ENCODE results near the gene DLG1. TPM values are rescaled to one million over a fixed set of nuclear protein-coding genes. Genes with fewer than 3 reads are reported as not detected.

DLG1 gene
- polyA plus RNA-seq, 4 donors, result 25.5 to 68.9 (median 39.7) TPM

GRCh38 chr3:197242784-197243432, 55.5 kb downstream of the DLG1 start:
- Histone ChIP-seq H3K4me3 (ENCODE audit: low read depth in 1 of 3, low read length in 3 of 3) (no peak overlapping the region), H3K27me3 (ENCODE audit: control insufficient read depth in 3 of 3, insufficient read depth in 3 of 3, low read length in 3 of 3) (no peaks in the 10 kb centered on the region), H3K36me3 (ENCODE audit: control insufficient read depth in 3 of 3, insufficient read depth in 2 of 3, low read depth in 1 of 3, low read length in 3 of 3) (peaks cover 0 to 12% (median 12%) of the 10 kb centered on the region in 3 donors), H3K27ac (ENCODE audit: low read depth in 1 of 3, low read length in 2 of 3) (no peak overlapping the region), H3K9me3 (ENCODE audit: control insufficient read depth in 2 of 2, insufficient read depth in 1 of 2, low read depth in 1 of 2, low read length in 1 of 2) (peaks cover 0 to 53% of the 10 kb centered on the region in 2 donors), H3K4me1 (ENCODE audit: control insufficient read depth in 3 of 3, insufficient read depth in 2 of 3, low read depth in 1 of 3, low read length in 2 of 3) (no peaks in the 10 kb centered on the region)
- FAIRE-seq (no peak), DNase-seq (peak in 1 of 2 donors; percentile 25)
- 85 to 97% (median 94%) methylated on average over 7 of the region's 7 CpGs for WGBS, 3 donors

- FAIRE-seq (no peak), DNase-seq (no peak)
- Histone ChIP-seq H3K27me3 (ENCODE audit: control insufficient read depth in 3 of 3, insufficient read depth in 3 of 3, low read length in 3 of 3) (no peaks in the 10 kb centered on the region), H3K4me1 (ENCODE audit: control insufficient read depth in 3 of 3, insufficient read depth in 2 of 3, low read depth in 1 of 3, low read length in 2 of 3) (peaks cover 0 to 5% (median 4%) of the 10 kb centered on the region in 3 donors), H3K9me3 (ENCODE audit: control insufficient read depth in 2 of 2, insufficient read depth in 1 of 2, low read depth in 1 of 2, low read length in 1 of 2) (peaks cover 0 to 46% of the 10 kb centered on the region in 2 donors), H3K4me3 (ENCODE audit: low read depth in 1 of 3, low read length in 3 of 3) (no peak overlapping the region), H3K36me3 (ENCODE audit: control insufficient read depth in 3 of 3, insufficient read depth in 2 of 3, low read depth in 1 of 3, low read length in 3 of 3) (peaks cover 0 to 10% (median 6%) of the 10 kb centered on the region in 3 donors), H3K27ac (ENCODE audit: low read depth in 1 of 3, low read length in 2 of 3) (no peak overlapping the region)
- WGBS, 3 donors, result 94 to 99% (median 96%) methylated on average over 2 of the region's 2 CpGs
Observed at GRCh38 chr3:197241173-197241572, 57.2 kb downstream of the DLG1 start.

GRCh38 chr3:197239857-197240256, 58.6 kb downstream of the DLG1 start:
- DNase-seq, result no peak
- WGBS, 3 donors, result 95 to 100% (median 97%) methylated on average over 1 of the region's 1 CpG

GRCh38 chr3:197238842-197239241, 59.6 kb downstream of the DLG1 start:
- peaks cover 5 to 13% (median 7%) of the 10 kb centered on the region in 3 donors for H3K4me1 ChIP-seq (ENCODE audit: control insufficient read depth in 3 of 3, insufficient read depth in 2 of 3, low read depth in 1 of 3, low read length in 2 of 3)
- FAIRE-seq (peak; percentile 23), DNase-seq (no peak)
- WGBS, 3 donors, result 63 to 67% (median 64%) methylated on average over 1 of the region's 1 CpG
- no peak overlapping the region for H3K4me3 ChIP-seq (ENCODE audit: low read depth in 1 of 3, low read length in 3 of 3)
- peaks cover 0 to 30% of the 10 kb centered on the region in 2 donors for H3K9me3 ChIP-seq (ENCODE audit: control insufficient read depth in 2 of 2, insufficient read depth in 1 of 2, low read depth in 1 of 2, low read length in 1 of 2)
- peaks cover 0 to 5% (median 4%) of the 10 kb centered on the region in 3 donors for H3K36me3 ChIP-seq (ENCODE audit: control insufficient read depth in 3 of 3, insufficient read depth in 2 of 3, low read depth in 1 of 3, low read length in 3 of 3)
- no peaks in the 10 kb centered on the region for H3K27me3 ChIP-seq (ENCODE audit: control insufficient read depth in 3 of 3, insufficient read depth in 3 of 3, low read length in 3 of 3)
- H3K27ac ChIP-seq (ENCODE audit: low read depth in 1 of 3, low read length in 2 of 3), result no peak overlapping the region

More at GRCh38 chr3:197239857-197240256, 58.6 kb downstream of the DLG1 start:
- H3K4me1 ChIP-seq (ENCODE audit: control insufficient read depth in 3 of 3, insufficient read depth in 2 of 3, low read depth in 1 of 3, low read length in 2 of 3), result peaks cover 4 to 12% (median 6%) of the 10 kb centered on the region in 3 donors
- H3K27ac ChIP-seq (ENCODE audit: low read depth in 1 of 3, low read length in 2 of 3), result no peak overlapping the region
- no peak for FAIRE-seq
- peaks cover 0 to 39% of the 10 kb centered on the region in 2 donors for H3K9me3 ChIP-seq (ENCODE audit: control insufficient read depth in 2 of 2, insufficient read depth in 1 of 2, low read depth in 1 of 2, low read length in 1 of 2)
- H3K4me3 ChIP-seq (ENCODE audit: low read depth in 1 of 3, low read length in 3 of 3), result no peak overlapping the region
- peaks cover 0 to 10% (median 8%) of the 10 kb centered on the region in 3 donors for H3K36me3 ChIP-seq (ENCODE audit: control insufficient read depth in 3 of 3, insufficient read depth in 2 of 3, low read depth in 1 of 3, low read length in 3 of 3)
- H3K27me3 ChIP-seq (ENCODE audit: control insufficient read depth in 3 of 3, insufficient read depth in 3 of 3, low read length in 3 of 3), result no peaks in the 10 kb centered on the region

- Histone ChIP-seq H3K9me3 (ENCODE audit: control insufficient read depth in 2 of 2, insufficient read depth in 1 of 2, low read depth in 1 of 2, low read length in 1 of 2) (peaks cover 0 to 22% of the 10 kb centered on the region in 2 donors), H3K27me3 (ENCODE audit: control insufficient read depth in 3 of 3, insufficient read depth in 3 of 3, low read length in 3 of 3) (no peaks in the 10 kb centered on the region), H3K36me3 (ENCODE audit: control insufficient read depth in 3 of 3, insufficient read depth in 2 of 3, low read depth in 1 of 3, low read length in 3 of 3) (peaks cover 0 to 4% (median 3%) of the 10 kb centered on the region in 3 donors), H3K4me3 (ENCODE audit: low read depth in 1 of 3, low read length in 3 of 3) (no peak overlapping the region), H3K27ac (ENCODE audit: low read depth in 1 of 3, low read length in 2 of 3) (no peak overlapping the region), H3K4me1 (ENCODE audit: control insufficient read depth in 3 of 3, insufficient read depth in 2 of 3, low read depth in 1 of 3, low read length in 2 of 3) (peaks cover 5 to 13% (median 7%) of the 10 kb centered on the region in 3 donors)
- WGBS, 3 donors, result 83 to 90% (median 85%) methylated on average over 4 of the region's 4 CpGs
- DNase-seq (no peak), FAIRE-seq (no peak)
Observed at GRCh38 chr3:197237897-197238296, 60.5 kb downstream of the DLG1 start.

GRCh38 chr3:197236362-197236761, 62.0 kb downstream of the DLG1 start:
- DNase-seq, result peak; percentile 44 to 78
- H3K9me3 ChIP-seq (ENCODE audit: control insufficient read depth in 2 of 2, insufficient read depth in 1 of 2, low read depth in 1 of 2, low read length in 1 of 2), result peaks cover 0 to 18% of the 10 kb centered on the region in 2 donors
- H3K4me3 ChIP-seq (ENCODE audit: low read depth in 1 of 3, low read length in 3 of 3), result no peak overlapping the region
- H3K4me1 ChIP-seq (ENCODE audit: control insufficient read depth in 3 of 3, insufficient read depth in 2 of 3, low read depth in 1 of 3, low read length in 2 of 3), result peaks cover 5 to 13% (median 7%) of the 10 kb centered on the region in 3 donors
- no peak for FAIRE-seq
- H3K36me3 ChIP-seq (ENCODE audit: control insufficient read depth in 3 of 3, insufficient read depth in 2 of 3, low read depth in 1 of 3, low read length in 3 of 3), result peaks cover 0 to 5% (median 3%) of the 10 kb centered on the region in 3 donors
- WGBS, 3 donors, result 21 to 74% (median 56%) methylated on average over 4 of the region's 4 CpGs
- no peaks in the 10 kb centered on the region for H3K27me3 ChIP-seq (ENCODE audit: control insufficient read depth in 3 of 3, insufficient read depth in 3 of 3, low read length in 3 of 3)
- peak overlapping the region in 1 of 3 donors; percentile 29 for H3K27ac ChIP-seq (ENCODE audit: low read depth in 1 of 3, low read length in 2 of 3)

- peaks cover 0 to 7% (median 3%) of the 10 kb centered on the region in 3 donors for H3K36me3 ChIP-seq (ENCODE audit: control insufficient read depth in 3 of 3, insufficient read depth in 2 of 3, low read depth in 1 of 3, low read length in 3 of 3)
- no peak for DNase-seq
- peaks cover 0 to 18% of the 10 kb centered on the region in 2 donors for H3K9me3 ChIP-seq (ENCODE audit: control insufficient read depth in 2 of 2, insufficient read depth in 1 of 2, low read depth in 1 of 2, low read length in 1 of 2)
- 63 to 78% (median 67%) methylated on average over 4 of the region's 4 CpGs for WGBS, 3 donors
- peaks cover 5 to 13% (median 7%) of the 10 kb centered on the region in 3 donors for H3K4me1 ChIP-seq (ENCODE audit: control insufficient read depth in 3 of 3, insufficient read depth in 2 of 3, low read depth in 1 of 3, low read length in 2 of 3)
- FAIRE-seq, result no peak
- H3K27ac ChIP-seq (ENCODE audit: low read depth in 1 of 3, low read length in 2 of 3), result peak overlapping the region in 2 of 3 donors; percentile 2 to 20
- no peak overlapping the region for H3K4me3 ChIP-seq (ENCODE audit: low read depth in 1 of 3, low read length in 3 of 3)
- H3K27me3 ChIP-seq (ENCODE audit: control insufficient read depth in 3 of 3, insufficient read depth in 3 of 3, low read length in 3 of 3), result no peaks in the 10 kb centered on the region
Observed at GRCh38 chr3:197234947-197235914, 63.2 kb downstream of the DLG1 start.

GRCh38 chr3:197231321-197231720, 67.1 kb downstream of the DLG1 start:
- Histone ChIP-seq H3K4me3 (ENCODE audit: low read depth in 1 of 3, low read length in 3 of 3) (no peak overlapping the region), H3K36me3 (ENCODE audit: control insufficient read depth in 3 of 3, insufficient read depth in 2 of 3, low read depth in 1 of 3, low read length in 3 of 3) (peaks cover 0 to 7% (median 3%) of the 10 kb centered on the region in 3 donors), H3K4me1 (ENCODE audit: control insufficient read depth in 3 of 3, insufficient read depth in 2 of 3, low read depth in 1 of 3, low read length in 2 of 3) (peaks cover 5 to 14% (median 5%) of the 10 kb centered on the region in 3 donors), H3K27ac (ENCODE audit: low read depth in 1 of 3, low read length in 2 of 3) (no peak overlapping the region), H3K9me3 (ENCODE audit: control insufficient read depth in 2 of 2, insufficient read depth in 1 of 2, low read depth in 1 of 2, low read length in 1 of 2) (peaks cover 0 to 4% of the 10 kb centered on the region in 2 donors), H3K27me3 (ENCODE audit: control insufficient read depth in 3 of 3, insufficient read depth in 3 of 3, low read length in 3 of 3) (no peaks in the 10 kb centered on the region)
- FAIRE-seq, result no peak
- no peak for DNase-seq
- WGBS, 3 donors, result 94 to 99% (median 97%) methylated on average over 7 of the region's 7 CpGs

Data from small intestine (tissue), 7 donors.